ENCODE results near the gene APOBEC3F.
"Not testable (repeated sequence)": the region's sequence is repeated elsewhere in the genome, so short reads cannot be mapped to it uniquely, and the experiment has no call there.

APOBEC3F gene

GRCh38 chr22:39012533-39013511, 27.8 kb upstream of the APOBEC3F start:
- no peak for TF ChIP-seq CTCF (IDR thresholded peaks at IDR 0.05; ENCODE audit: low read depth, low read length)
- no peak for DNase-seq (ENCODE audit: extremely low read depth, low read depth)

- DNase-seq (ENCODE audit: extremely low read depth, low read depth), result not testable (repeated sequence)
Measured at GRCh38 chr22:39013561-39013941, 27.1 kb upstream of the APOBEC3F start.

DNA sequence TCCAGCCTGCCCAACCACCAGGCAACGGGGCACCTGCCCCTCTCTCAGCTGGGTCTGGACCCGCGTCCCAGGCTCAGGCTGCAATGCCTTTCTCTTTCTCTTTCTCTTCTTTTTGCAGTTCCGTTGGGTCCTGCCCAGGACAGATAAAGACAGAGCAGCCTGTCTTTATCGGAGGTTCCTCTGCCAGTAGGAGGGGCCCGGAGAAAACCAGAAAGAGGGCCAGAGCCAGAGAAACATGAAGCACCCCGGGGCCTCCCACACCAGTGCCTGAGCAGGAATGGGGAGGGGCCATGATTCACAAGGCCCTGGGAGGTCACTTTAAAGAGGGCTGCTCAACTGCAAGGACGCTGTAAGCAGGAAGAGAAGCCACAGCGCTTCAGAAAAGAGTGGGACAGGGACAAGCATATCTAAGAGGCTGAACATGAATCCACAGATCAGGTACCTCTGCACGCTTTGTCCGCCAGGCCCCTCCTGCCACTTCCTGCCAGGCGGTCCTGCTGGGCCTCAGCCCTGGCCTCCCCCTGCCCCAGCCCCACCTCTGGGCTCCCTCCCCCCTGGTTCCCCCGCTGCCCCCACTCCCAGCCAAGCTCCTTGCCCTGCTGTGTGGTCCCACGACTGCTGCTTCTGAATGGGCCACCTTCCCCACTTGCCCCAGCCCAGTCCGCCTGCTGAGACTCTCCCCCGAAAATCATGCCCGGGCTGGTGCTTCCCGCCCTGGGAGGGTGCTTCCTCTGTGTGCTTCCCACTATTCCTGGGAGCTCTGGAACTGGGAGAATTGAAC, 26.5 kb upstream of the APOBEC3F start, which contains the start of gene APOBEC3C:
APOBEC3C (plus strand) TSS at position 316 of the 781 bp plus-strand sequence; CDS start at position 422, 106 bp downstream.
- TF ChIP-seq CTCF (IDR thresholded peaks at IDR 0.05; ENCODE audit: low read depth, low read length), result peak; percentile 3
- DNase-seq (ENCODE audit: extremely low read depth, low read depth), result peak; percentile 76

DNA sequence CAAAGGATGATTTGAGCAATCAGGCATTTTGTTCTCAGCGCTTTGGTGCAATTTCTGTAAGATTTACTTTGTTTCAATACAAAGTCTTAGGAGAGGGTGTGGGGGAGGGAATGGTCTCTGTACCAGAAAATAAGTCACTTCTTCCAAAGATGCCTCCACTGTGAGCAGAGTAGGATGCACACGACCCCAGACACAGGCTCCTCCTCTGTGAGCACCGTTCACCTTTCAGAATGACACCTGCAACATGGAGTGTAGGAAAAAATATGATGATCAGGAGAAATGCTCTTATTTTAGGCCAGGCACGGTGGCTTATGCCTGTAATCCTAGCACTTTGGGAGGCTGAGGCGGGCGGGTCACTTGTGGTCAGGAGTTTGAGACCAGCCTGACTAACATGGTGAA, 25.9 kb upstream of the APOBEC3F start:
- not testable (repeated sequence) for DNase-seq (ENCODE audit: extremely low read depth, low read depth)

- no peak for DNase-seq (ENCODE audit: extremely low read depth, low read depth)
- TF ChIP-seq CTCF (IDR thresholded peaks at IDR 0.05; ENCODE audit: low read depth, low read length), result no peak
Measured at GRCh38 chr22:39016592-39016991, 24.1 kb upstream of the APOBEC3F start.

DNA sequence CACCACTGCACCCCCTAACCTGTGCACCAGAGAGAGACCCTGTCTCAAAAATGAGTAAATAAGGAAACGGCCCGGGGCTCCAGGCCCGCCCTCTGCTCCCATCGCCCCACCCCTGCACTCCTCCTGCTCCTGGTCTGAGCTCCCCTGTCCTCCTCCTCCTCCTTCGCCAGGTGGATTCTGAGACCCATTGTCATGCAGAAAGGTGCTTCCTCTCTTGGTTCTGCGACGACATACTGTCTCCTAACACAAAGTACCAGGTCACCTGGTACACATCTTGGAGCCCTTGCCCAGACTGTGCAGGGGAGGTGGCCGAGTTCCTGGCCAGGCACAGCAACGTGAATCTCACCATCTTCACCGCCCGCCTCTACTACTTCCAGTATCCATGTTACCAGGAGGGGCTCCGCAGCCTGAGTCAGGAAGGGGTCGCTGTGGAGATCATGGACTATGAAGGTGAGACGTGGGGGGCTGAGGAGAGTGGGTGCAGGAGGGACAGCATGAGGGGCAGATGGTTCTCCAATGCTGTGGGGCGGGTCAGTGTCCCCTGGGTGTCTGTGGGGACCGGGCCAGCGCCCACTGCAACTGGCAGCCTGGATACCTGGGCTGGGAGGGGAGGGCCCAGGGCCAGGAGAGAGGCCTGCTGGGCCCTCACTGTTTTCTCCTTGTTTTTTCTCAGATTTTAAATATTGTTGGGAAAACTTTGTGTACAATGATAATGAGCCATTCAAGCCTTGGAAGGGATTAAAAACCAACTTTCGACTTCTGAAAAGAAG, 22.9 kb upstream of the APOBEC3F start:
- DNase-seq (ENCODE audit: extremely low read depth, low read depth), result no peak
- no peak for TF ChIP-seq CTCF (IDR thresholded peaks at IDR 0.05; ENCODE audit: low read depth, low read length)

DNA sequence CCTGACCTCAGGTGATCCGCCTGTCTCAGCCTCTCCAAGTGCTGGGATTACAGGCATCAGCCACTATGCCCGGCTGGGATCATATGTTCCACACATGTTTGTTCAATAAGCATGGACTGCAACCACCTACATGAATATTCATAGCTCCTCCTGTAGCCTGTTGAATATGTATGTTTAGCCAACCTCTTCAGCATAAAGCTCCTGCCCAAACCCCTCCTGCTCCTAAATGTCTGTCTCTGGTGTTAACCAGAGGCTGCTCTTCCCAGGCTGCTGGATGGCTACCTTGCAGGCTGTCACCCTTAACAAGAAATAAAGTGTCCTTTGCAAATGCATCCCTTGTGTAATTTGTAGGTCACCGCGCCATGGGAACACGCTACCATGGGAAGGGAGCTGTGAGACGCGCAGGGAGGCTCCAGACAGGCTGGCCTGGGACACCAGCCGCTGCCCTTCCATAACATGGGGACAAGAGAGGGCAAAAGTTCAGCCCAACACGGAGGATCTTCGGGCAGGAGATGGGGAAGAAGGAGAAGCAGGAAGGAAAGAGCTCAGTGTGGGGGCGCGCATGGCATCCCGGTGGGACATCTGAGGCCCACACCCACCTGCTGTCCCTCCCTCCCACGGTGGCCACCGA, 20.5 kb upstream of the APOBEC3F start:
- DNase-seq (ENCODE audit: extremely low read depth, low read depth), result not testable (repeated sequence)

- no peak for TF ChIP-seq CTCF (IDR thresholded peaks at IDR 0.05; ENCODE audit: low read depth, low read length)
- no peak for DNase-seq (ENCODE audit: extremely low read depth, low read depth)
Measured at GRCh38 chr22:39021552-39022250, 19.0 kb upstream of the APOBEC3F start.
